Measurements from ENCODE around the gene GDPD3. TPM values are rescaled to one million over a fixed set of nuclear protein-coding genes. Genes with fewer than 3 reads are reported as not detected.

GDPD3 gene
- total RNA-seq, 4 donors from 2014 or later, result 0.66 to 3.7 (median 2.2) TPM

GRCh38 chr16:30077656-30078055, 35.7 kb downstream of the GDPD3 start:
- intact Hi-C loops (cut with DNase I), result no loop called here
- H3K4me3 ChIP-seq, result no peak overlapping the region
- no peaks in the 10 kb centered on the region for H3K9me3 ChIP-seq
- peaks cover 37 to 69% (median 63%) of the 10 kb centered on the region in 4 donors for H3K36me3 ChIP-seq
- TF ChIP-seq POLR2AphosphoS5 (IDR thresholded peaks at IDR 0.05), result no peak
- no peak for TF ChIP-seq EP300 (IDR thresholded peaks at IDR 0.05)
- TF ChIP-seq CTCF (IDR thresholded peaks at IDR 0.05), result no peak
- TF ChIP-seq POLR2A (IDR thresholded peaks at IDR 0.05; ENCODE audit: low read depth), result no peak
- peaks cover 29 to 46% (median 39%) of the 10 kb centered on the region in 4 donors for H3K4me1 ChIP-seq
- H3K27ac ChIP-seq (replicated peaks in 1 of 4), result peak overlapping the region in 1 of 4 donors; percentile 93
- WGBS, result 69% methylated on average over 6 of the region's 6 CpGs
- no peak for DNase-seq (ENCODE audit: extremely low spot score)
- no peaks in the 10 kb centered on the region for H3K27me3 ChIP-seq

GRCh38 chr16:30076276-30076791, 37.0 kb downstream of the GDPD3 start:
- H3K4me1 ChIP-seq, result peaks cover 29 to 49% (median 42%) of the 10 kb centered on the region in 4 donors
- no peak for DNase-seq (ENCODE audit: extremely low spot score)
- no peaks in the 10 kb centered on the region for H3K27me3 ChIP-seq
- H3K4me3 ChIP-seq, result peak overlapping the region; percentile 78 to 99 (median 90)
- TF ChIP-seq POLR2A (IDR thresholded peaks at IDR 0.05; ENCODE audit: low read depth) (no peak), CTCF (IDR thresholded peaks at IDR 0.05) (no peak), EP300 (IDR thresholded peaks at IDR 0.05) (no peak), POLR2AphosphoS5 (IDR thresholded peaks at IDR 0.05) (no peak)
- peaks cover 35 to 69% (median 62%) of the 10 kb centered on the region in 4 donors for H3K36me3 ChIP-seq
- 4% methylated on average over 23 of the region's 33 CpGs for WGBS
- H3K9me3 ChIP-seq, result no peaks in the 10 kb centered on the region
- intact Hi-C loops (cut with DNase I), result no loop called here
- H3K27ac ChIP-seq (replicated peaks in 1 of 4), result peak overlapping the region; percentile 89 to 95 (median 92)

DNA sequence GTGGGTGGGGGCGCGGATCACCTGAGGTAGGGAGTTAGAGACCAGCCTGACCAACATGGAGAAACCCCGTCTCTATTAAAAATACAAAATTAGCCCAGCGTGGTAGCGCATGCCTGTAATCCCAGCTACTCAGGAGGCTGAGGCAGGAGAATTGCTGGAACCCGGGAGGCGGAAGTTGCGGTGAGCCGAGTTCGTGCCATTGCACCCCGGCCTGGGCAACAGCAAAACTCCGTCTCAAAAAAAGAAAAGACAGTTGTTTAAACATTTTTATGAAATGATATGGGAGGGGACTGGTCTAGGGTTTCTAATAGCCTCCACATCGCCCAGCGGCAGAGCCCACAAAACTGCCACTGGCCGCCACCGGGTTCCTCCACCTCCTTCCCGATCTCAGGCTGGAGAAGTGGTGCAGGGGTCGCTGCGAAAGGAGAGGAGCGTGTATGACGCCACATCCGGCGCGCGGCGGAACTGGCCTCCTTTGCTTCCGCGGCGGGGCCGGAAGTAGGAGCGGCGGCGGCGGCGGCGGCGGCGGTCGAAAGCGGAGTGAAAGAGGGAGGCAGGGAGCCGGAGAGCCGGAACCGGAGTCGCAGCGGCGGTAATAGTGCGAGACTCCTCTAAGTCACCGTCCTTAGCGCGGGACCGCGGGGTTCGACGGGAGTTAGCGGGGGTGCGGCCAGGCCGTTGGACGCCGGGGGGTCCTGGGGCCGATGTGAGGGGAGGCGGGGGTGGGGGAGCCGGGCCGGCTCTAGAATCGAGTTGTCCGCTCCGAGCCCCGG, 37.6 kb downstream of the GDPD3 start, which contains the start of gene PPP4C:
PPP4C (plus strand) TSS at position 492 of the 773 bp plus-strand sequence. CDS start 384 bp downstream, outside the sequence.
- WGBS, result 4% methylated on average over 52 of the region's 67 CpGs
- DNase-seq (ENCODE audit: extremely low spot score), result peak; percentile 98
- intact Hi-C loops (cut with DNase I), result no loop called here
- Histone ChIP-seq H3K27ac (replicated peaks in 1 of 4) (peak within 1 kb of the TSS; percentile 89 to 95 (median 92)), H3K4me1 (peaks cover 29 to 55% (median 48%) of the 10 kb centered on the region in 4 donors), H3K4me3 (peak within 1 kb of the TSS; percentile 78 to 99 (median 90)), H3K27me3 (no peaks in the 10 kb centered on the region), H3K36me3 (peaks cover 35 to 69% (median 62%) of the 10 kb centered on the region in 4 donors), H3K9me3 (no peaks in the 10 kb centered on the region)
- TF ChIP-seq POLR2A (IDR thresholded peaks at IDR 0.05; ENCODE audit: low read depth), result peak; percentile 72
- TF ChIP-seq POLR2AphosphoS5 (IDR thresholded peaks at IDR 0.05), result peak; percentile 95 to 97
- no peak for TF ChIP-seq EP300 (IDR thresholded peaks at IDR 0.05)
- TF ChIP-seq CTCF (IDR thresholded peaks at IDR 0.05), result peak in 2 of 3 experiments; percentile 8 to 27

GRCh38 chr16:30070490-30070889, 42.8 kb downstream of the GDPD3 start:
- intact Hi-C loops (cut with DNase I), result no loop called here
- DNase-seq (ENCODE audit: extremely low spot score), result no peak
- H3K36me3 ChIP-seq, result peaks cover 55 to 74% (median 68%) of the 10 kb centered on the region in 4 donors

More at GRCh38 chr16:30070490-30070889, 42.8 kb downstream of the GDPD3 start:
- peaks cover 45 to 64% (median 61%) of the 10 kb centered on the region in 4 donors for H3K4me1 ChIP-seq
- TF ChIP-seq POLR2AphosphoS5 (IDR thresholded peaks at IDR 0.05) (no peak), EP300 (IDR thresholded peaks at IDR 0.05) (no peak), CTCF (IDR thresholded peaks at IDR 0.05) (no peak), POLR2A (IDR thresholded peaks at IDR 0.05; ENCODE audit: low read depth) (no peak)
- peak overlapping the region in 3 of 4 donors; percentile 15 to 33 (median 30) for H3K4me3 ChIP-seq
- peak overlapping the region; percentile 98 to 100 (median 99) for H3K27ac ChIP-seq (replicated peaks in 1 of 4)
- H3K27me3 ChIP-seq, result no peaks in the 10 kb centered on the region
- H3K9me3 ChIP-seq, result no peaks in the 10 kb centered on the region

Measured in esophagus muscularis mucosa (tissue), 4 donors.